ENCODE data around the gene CARMIL3. TPM values are rescaled to one million over a fixed set of nuclear protein-coding genes. Genes with fewer than 3 reads are reported as not detected.

CARMIL3 gene
- total RNA-seq, 1 donor from 2014 or later, result 108 TPM

GRCh38 chr14:24058951-24059475, 7.2 kb downstream of the CARMIL3 start:
- Mint-ChIP-seq H3K9me3 (ENCODE audit: unreplicated experiment) (peaks cover 8% of the 10 kb centered on the region), H3K27me3 (ENCODE audit: unreplicated experiment) (peaks cover 21% of the 10 kb centered on the region), H3K4me3 (ENCODE audit: unreplicated experiment) (peak overlapping the region; percentile 10), H3K4me1 (ENCODE audit: low read depth, unreplicated experiment) (peaks cover 19% of the 10 kb centered on the region), H3K27ac (ENCODE audit: unreplicated experiment) (peak overlapping the region; percentile 79), H3K36me3 (ENCODE audit: unreplicated experiment) (no peaks in the 10 kb centered on the region)
- peak; percentile 45 for DNase-seq
- TF ChIP-seq CTCF (IDR thresholded peaks at IDR 0.05; ENCODE audit: partially characterized antibody, unreplicated experiment), result no peak

- peak overlapping the region; percentile 79 for H3K27ac Mint-ChIP-seq (ENCODE audit: unreplicated experiment)
- H3K4me3 Mint-ChIP-seq (ENCODE audit: unreplicated experiment), result peak overlapping the region; percentile 25
- DNase-seq, result no peak
- peaks cover 23% of the 10 kb centered on the region for H3K27me3 Mint-ChIP-seq (ENCODE audit: unreplicated experiment)
- peaks cover 8% of the 10 kb centered on the region for H3K9me3 Mint-ChIP-seq (ENCODE audit: unreplicated experiment)
- H3K4me1 Mint-ChIP-seq (ENCODE audit: low read depth, unreplicated experiment), result peaks cover 19% of the 10 kb centered on the region
- no peaks in the 10 kb centered on the region for H3K36me3 Mint-ChIP-seq (ENCODE audit: unreplicated experiment)
- TF ChIP-seq CTCF (IDR thresholded peaks at IDR 0.05; ENCODE audit: partially characterized antibody, unreplicated experiment), result no peak
Measured at GRCh38 chr14:24059841-24060388, 8.1 kb downstream of the CARMIL3 start.

- Mint-ChIP-seq H3K4me1 (ENCODE audit: low read depth, unreplicated experiment) (peaks cover 19% of the 10 kb centered on the region), H3K36me3 (ENCODE audit: unreplicated experiment) (no peaks in the 10 kb centered on the region), H3K9me3 (ENCODE audit: unreplicated experiment) (peaks cover 4% of the 10 kb centered on the region), H3K4me3 (ENCODE audit: unreplicated experiment) (peak overlapping the region; percentile 25), H3K27ac (ENCODE audit: unreplicated experiment) (peak overlapping the region; percentile 66), H3K27me3 (ENCODE audit: unreplicated experiment) (peaks cover 23% of the 10 kb centered on the region)
- DNase-seq, result no peak
- no peak for TF ChIP-seq CTCF (IDR thresholded peaks at IDR 0.05; ENCODE audit: partially characterized antibody, unreplicated experiment)
Measured at GRCh38 chr14:24060443-24060842, 8.6 kb downstream of the CARMIL3 start.

GRCh38 chr14:24060984-24061913, 9.4 kb downstream of the CARMIL3 start:
- peaks cover 19% of the 10 kb centered on the region for H3K4me1 Mint-ChIP-seq (ENCODE audit: low read depth, unreplicated experiment)
- peaks cover 4% of the 10 kb centered on the region for H3K9me3 Mint-ChIP-seq (ENCODE audit: unreplicated experiment)
- TF ChIP-seq CTCF (IDR thresholded peaks at IDR 0.05; ENCODE audit: partially characterized antibody, unreplicated experiment), result no peak
- no peak overlapping the region for H3K4me3 Mint-ChIP-seq (ENCODE audit: unreplicated experiment)
- H3K36me3 Mint-ChIP-seq (ENCODE audit: unreplicated experiment), result no peaks in the 10 kb centered on the region
- DNase-seq, result no peak
- peaks cover 26% of the 10 kb centered on the region for H3K27me3 Mint-ChIP-seq (ENCODE audit: unreplicated experiment)
- no peak overlapping the region for H3K27ac Mint-ChIP-seq (ENCODE audit: unreplicated experiment)

Measured in glutamatergic neuron (in vitro differentiated cells).